ENCODE data around the gene BEAN1.

The BEAN1 gene

DNA sequence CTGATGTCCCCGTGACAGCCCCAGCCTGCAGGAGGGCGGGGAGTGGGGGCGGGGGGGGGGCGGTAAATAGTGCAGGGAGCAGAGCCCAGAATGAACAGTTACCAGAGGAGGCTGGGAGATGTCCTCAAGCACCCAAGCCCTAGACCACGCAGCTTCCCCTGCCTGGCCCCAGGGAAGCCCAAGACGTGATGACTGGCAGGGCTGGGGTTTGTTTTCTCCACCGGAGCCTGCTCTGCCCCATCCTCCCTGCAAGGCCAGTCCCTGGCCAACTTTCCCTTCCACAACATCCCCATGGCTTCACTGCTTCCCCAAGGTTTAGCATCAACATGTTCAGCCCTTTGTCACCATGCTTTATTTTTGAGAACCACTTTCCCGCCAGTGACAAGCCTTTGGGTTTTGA, 1.4 kb upstream of the BEAN1 start:
- ChIA-PET POLR2A (no interaction called here), CTCF (interaction anchor here (0.9 to 1.5 kb wide), 3 partner anchors 19 to 226 kb away, joined by 3 read pairs; no protein-coding TSS in a partner anchor)
- TF ChIP-seq, protein P1, sequence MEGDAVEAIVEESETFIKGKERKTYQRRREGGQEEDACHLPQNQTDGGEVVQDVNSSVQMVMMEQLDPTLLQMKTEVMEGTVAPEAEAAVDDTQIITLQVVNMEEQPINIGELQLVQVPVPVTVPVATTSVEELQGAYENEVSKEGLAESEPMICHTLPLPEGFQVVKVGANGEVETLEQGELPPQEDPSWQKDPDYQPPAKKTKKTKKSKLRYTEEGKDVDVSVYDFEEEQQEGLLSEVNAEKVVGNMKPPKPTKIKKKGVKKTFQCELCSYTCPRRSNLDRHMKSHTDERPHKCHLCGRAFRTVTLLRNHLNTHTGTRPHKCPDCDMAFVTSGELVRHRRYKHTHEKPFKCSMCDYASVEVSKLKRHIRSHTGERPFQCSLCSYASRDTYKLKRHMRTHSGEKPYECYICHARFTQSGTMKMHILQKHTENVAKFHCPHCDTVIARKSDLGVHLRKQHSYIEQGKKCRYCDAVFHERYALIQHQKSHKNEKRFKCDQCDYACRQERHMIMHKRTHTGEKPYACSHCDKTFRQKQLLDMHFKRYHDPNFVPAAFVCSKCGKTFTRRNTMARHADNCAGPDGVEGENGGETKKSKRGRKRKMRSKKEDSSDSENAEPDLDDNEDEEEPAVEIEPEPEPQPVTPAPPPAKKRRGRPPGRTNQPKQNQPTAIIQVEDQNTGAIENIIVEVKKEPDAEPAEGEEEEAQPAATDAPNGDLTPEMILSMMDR (IDR thresholded peaks at IDR 0.05; ENCODE audit: control extremely low read depth, extremely low read depth, low read depth, missing control alignments): no peak
- no peak for DNase-seq (ENCODE audit: extremely low spot score)

DNA sequence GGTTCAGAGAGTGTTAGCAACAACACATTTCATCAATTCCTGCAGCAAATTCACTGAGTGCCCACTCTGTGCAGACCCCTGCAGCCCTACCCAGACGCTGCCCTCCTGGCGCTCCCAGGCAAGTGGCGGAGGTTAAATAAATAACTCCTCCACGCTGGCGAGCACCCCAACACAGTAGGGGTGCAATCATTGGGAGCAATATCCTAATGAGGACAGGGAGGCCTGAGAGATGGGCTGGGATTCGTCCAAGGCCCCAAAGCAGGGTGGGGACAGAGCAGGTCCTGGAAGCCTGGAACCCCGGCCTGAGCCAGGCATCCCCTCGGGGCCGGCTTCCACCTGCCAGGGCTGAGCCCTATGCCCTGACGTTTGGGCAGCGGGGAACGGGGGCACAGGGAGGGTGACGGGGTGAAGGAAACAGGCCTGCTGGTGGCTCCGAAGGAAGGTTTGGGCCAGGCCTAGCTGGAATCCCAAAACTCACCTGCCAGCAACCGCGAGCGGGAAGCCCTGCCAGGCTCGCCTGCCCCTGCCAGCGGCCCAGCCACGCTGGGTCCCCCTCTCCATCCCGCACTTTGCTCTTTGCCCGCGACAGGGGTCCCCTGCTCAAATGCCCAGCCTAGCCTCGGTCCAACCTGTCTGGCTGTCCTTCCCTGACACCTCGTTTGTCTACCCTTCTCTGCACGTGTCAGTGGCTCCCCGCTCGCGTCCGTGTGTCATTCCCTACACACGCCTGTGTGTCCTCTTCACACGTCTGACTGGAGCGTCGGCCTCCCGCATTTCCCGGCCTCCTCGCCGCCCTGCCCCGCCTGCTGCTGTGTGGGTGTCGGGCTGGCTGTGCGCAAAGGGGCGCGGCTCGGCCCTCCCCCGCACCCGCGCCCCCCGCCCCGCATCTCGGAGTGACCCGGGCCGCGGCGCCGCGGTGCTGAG, 721 bp upstream of the BEAN1 start:
- no peak for DNase-seq (ENCODE audit: extremely low spot score)
- TF ChIP-seq, protein P1 (IDR thresholded peaks at IDR 0.05; ENCODE audit: control extremely low read depth, extremely low read depth, low read depth, missing control alignments): no peak
- POLR2A ChIA-PET: no interaction called here
- CTCF ChIA-PET: interaction anchor here (1.5 kb wide), 1 partner anchor 19 kb away, joined by 3 read pairs; no protein-coding TSS in a partner anchor

DNA sequence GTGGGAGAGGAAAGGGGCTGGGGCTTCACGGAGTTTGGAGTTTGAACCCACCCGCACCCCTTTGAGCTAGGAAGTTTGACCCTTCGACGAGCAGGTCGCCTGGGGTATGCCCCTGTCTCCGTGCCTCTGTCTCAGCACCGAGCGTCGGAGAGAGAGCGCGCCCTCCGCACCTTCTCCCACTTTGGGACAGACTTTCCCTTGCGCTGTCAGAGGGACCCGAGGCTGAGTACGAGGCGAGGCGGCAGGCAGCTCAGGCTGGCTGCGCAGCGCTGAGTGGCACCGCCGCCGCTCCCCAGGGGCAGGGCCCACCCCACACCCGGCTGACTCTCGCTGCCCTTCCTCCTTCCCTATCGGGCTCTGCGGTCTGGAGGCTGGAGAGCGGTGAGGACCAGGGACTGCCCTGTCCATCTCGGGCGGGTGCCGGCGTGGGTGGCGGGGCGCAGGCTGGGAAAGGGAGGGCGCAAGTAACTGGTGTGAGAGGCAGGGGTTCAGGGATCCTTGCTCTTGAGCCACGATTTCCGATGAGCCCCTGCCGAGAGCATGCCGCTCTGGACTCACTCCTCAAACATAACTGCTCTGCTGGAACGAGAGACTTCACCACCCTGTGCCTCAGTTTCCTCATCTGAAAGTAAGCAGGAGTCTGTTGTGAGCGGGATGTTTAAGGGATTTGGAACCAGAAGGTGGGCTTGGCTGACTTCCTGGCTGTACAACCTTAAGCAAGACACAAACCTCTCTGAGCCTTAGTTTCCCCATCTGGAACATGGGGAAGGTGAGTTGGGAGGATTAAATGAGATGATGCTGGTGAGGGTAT, 981 bp downstream of the BEAN1 start:
- CTCF ChIA-PET: interaction anchor here (1.3 kb wide), 1 partner anchor 24 kb away, joined by 3 read pairs; no protein-coding TSS in a partner anchor
- TF ChIP-seq, protein P1 (IDR thresholded peaks at IDR 0.05; ENCODE audit: control extremely low read depth, extremely low read depth, low read depth, missing control alignments): no peak
- DNase-seq (ENCODE audit: extremely low spot score): no peak
- POLR2A ChIA-PET: no interaction called here

DNA sequence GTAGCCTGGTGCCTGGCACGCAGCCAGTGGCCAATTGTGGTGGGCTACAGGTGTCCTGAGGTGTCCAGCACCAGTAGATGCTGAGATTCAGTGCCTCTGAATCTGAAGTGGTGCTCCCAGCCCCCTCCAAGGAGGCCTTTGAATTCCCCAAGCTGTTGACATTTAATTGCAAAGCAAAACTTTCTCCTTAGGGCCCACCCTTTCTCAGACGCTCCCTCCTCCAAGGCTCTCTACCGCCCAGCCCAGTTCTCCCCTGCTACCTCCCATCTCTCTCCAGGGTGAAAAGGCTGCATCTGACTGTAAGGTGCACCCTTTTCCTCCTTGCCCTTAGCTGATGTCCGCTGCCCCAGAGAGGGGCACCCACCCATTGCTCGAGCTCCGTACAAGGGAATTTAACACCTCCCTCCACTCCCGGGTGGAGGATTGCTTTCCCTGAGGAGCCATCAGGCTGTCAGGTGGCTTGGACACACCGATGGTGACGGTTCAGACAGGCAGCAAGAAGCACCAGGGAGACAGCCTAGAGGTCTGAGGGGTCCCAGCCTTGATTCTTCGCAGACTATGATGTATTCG, 1.7 kb downstream of the BEAN1 start:
- TF ChIP-seq, protein P1 (IDR thresholded peaks at IDR 0.05; ENCODE audit: control extremely low read depth, extremely low read depth, low read depth, missing control alignments): no peak
- ChIA-PET POLR2A (no interaction called here), CTCF (interaction anchor here (1.3 kb wide), 1 partner anchor 23 kb away, joined by 3 read pairs; no protein-coding TSS in a partner anchor)
- no peak for DNase-seq (ENCODE audit: extremely low spot score)

DNA sequence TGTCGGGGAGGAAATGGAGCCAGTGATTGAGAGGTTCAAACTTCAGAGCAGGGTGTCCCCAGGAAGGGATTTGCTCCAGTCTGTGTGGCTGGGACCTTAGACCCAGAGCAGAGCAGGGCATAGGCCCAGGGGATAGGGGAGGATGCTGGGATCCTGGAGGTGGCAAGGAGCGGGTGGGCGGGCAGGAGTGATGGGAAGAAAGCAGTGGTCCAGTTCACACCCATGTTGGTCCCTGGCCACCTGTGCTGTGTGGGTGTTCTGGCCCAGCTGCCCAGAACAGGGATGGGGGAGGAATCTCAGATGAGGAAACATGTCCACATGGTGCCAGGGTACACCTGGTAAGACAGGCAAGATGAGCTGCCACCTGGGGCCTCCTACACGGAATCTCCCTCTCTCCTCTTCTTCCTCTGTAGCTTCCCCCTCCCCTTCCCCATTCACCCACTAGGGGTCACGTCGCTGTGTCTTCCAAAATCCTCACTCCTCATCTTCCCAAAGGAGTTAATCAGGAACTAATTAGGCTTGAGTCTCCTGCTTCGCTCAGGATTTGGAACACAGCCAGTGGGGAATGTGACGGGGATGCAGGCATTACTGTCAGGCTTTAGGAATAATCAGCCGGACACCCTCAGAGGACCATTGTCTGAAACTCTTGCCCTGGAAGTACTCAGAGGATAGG, 2.3 kb downstream of the BEAN1 start:
- ChIA-PET CTCF (no interaction called here), POLR2A (no interaction called here)
- no peak for DNase-seq (ENCODE audit: extremely low spot score)
- TF ChIP-seq, protein P1 (IDR thresholded peaks at IDR 0.05; ENCODE audit: control extremely low read depth, extremely low read depth, low read depth, missing control alignments): no peak

DNA sequence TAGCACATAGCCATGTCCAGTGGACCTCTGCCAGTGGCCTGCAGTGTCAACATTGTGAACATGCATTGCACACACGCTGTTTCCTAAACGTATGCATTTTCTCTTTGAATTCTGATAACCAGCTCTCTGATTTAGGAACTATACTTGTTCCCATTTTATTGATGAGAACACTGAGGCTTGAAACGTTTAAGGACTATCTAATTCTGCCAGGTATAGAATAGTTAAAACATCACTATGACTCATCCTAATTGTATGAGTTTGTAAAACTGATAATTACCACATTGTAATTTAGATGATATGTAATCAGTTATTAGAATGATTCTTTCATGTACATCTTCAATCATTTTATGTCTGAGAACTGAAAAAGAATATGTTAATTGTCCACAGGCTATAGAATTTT, 3.1 kb downstream of the BEAN1 start:
- DNase-seq (ENCODE audit: extremely low spot score): no peak
- ChIA-PET POLR2A (no interaction called here), CTCF (no interaction called here)
- TF ChIP-seq, protein P1 (IDR thresholded peaks at IDR 0.05; ENCODE audit: control extremely low read depth, extremely low read depth, low read depth, missing control alignments): no peak

All from GM10248 (cell line).